ENCODE results near the gene CCDC40. TPM values are rescaled to one million over a fixed set of nuclear protein-coding genes. Genes with fewer than 3 reads are reported as not detected.
A peak's percentile ranks its signal among the peaks of the same experiment; 100 is the strongest.

The CCDC40 gene
- total and polyA plus RNA-seq, 2 donors (not counting 1 experiment from before 2014, with no cell fraction given), result 0.63 to 3.2 TPM

DNA sequence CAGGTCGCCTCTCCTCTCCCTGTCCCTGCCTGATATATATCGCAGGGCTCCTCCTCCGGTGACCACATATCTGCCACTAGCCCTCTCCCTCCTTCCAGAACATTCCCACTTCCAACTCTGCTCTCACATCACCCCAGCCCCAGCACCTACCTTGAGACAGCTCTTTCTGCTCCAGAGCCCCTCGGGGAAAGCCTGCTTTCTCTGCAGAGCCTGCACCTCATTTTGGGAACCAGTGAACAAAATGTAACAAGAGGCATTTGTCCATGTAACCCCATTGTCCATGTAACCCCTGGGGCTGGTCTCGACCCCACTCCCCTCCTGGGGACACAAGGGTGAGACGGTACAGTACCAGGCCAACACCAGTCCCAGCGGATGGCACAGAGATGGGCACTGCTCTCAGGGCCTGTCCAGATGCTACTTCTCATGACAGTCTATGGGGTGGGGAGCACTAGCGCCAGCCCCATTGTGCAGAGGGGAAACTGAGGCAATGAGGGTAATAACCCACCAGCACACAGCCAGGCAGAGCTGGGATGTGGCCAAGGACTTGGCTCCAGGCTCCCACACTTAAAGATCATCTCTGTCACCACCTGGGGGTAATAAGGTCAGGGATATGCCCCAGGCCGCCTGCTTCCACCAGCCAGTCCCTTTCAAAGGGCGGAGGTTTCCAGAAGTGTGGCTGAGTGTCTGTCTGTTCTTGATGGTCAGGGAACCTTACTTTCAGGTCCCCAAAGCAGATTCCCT lies 43.6 kb upstream of the CCDC40 start:
- H3K27ac ChIP-seq (ENCODE audit: low read length in 2 of 2), result no peak overlapping the region
- Mint-ChIP-seq H3K4me1 (peaks cover 39% of the 10 kb centered on the region), H3K9me3 (ENCODE audit: insufficient read depth) (no peaks in the 10 kb centered on the region), H3K4me3 (peak overlapping the region; percentile 72), H3K27me3 (peaks cover 5% of the 10 kb centered on the region), H3K27ac (peak overlapping the region; percentile 63)
- H3K9me3 ChIP-seq (ENCODE audit: control extremely low read depth in 1 of 3, control insufficient read depth in 2 of 3, insufficient read depth in 1 of 3, low read length in 2 of 3), result no peaks in the 10 kb centered on the region
- no peak overlapping the region for H3K4me3 ChIP-seq (ENCODE audit: control extremely low read depth in 1 of 5, extremely low read depth in 1 of 5, insufficient read depth in 1 of 5, low read depth in 2 of 5, low read length in 4 of 5)
- no peak overlapping the region for H3K9ac ChIP-seq (ENCODE audit: low read length)
- no peaks in the 10 kb centered on the region for H4K20me1 ChIP-seq (ENCODE audit: control insufficient read depth, insufficient read depth, low read length, poor library complexity, severe bottlenecking)
- intact Hi-C loops (cut with micrococcal nuclease), result loop anchor here (5.0 kb wide), 1 partner anchor 246 kb away; no protein-coding TSS in a partner anchor
- H3K79me2 ChIP-seq (ENCODE audit: control insufficient read depth, insufficient read depth, low read length), result no peaks in the 10 kb centered on the region
- ATAC-seq (ENCODE audit: low read depth) (no peak), DNase-seq (no peak)
- no peaks in the 10 kb centered on the region for H3K36me3 ChIP-seq (replicated peaks in 1 of 2; ENCODE audit: control extremely low read depth in 1 of 2, control insufficient read depth in 1 of 2, extremely low read depth in 1 of 2, insufficient read depth in 2 of 2, low read length in 1 of 2)
- CTCF ChIA-PET, result interaction anchor here (0.9 to 2.9 kb wide), 5 partner anchors 12 to 251 kb away, joined by 6 to 17 read pairs (median 9); no protein-coding TSS in a partner anchor
- TF ChIP-seq, protein P1, sequence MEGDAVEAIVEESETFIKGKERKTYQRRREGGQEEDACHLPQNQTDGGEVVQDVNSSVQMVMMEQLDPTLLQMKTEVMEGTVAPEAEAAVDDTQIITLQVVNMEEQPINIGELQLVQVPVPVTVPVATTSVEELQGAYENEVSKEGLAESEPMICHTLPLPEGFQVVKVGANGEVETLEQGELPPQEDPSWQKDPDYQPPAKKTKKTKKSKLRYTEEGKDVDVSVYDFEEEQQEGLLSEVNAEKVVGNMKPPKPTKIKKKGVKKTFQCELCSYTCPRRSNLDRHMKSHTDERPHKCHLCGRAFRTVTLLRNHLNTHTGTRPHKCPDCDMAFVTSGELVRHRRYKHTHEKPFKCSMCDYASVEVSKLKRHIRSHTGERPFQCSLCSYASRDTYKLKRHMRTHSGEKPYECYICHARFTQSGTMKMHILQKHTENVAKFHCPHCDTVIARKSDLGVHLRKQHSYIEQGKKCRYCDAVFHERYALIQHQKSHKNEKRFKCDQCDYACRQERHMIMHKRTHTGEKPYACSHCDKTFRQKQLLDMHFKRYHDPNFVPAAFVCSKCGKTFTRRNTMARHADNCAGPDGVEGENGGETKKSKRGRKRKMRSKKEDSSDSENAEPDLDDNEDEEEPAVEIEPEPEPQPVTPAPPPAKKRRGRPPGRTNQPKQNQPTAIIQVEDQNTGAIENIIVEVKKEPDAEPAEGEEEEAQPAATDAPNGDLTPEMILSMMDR (IDR thresholded peaks at IDR 0.05), result no peak
- TF ChIP-seq EZH2 (IDR thresholded peaks at IDR 0.05; ENCODE audit: borderline replicate concordance, insufficient read depth, low read depth, low read length, poor library complexity, severe bottlenecking), result no peak
- H3K4me1 ChIP-seq (ENCODE audit: control insufficient read depth in 2 of 2, insufficient read depth in 2 of 2, low read length in 2 of 2), result peaks cover 38 to 46% of the 10 kb centered on the region in 2 donors
- peaks cover 0 to 18% (median 0%) of the 10 kb centered on the region in 4 experiments for H3K27me3 ChIP-seq (replicated peaks in 1 of 4; ENCODE audit: control extremely low read depth in 1 of 4, control insufficient read depth in 3 of 4, insufficient read depth in 4 of 4, low read length in 3 of 4)
- H3K4me2 ChIP-seq (replicated peaks; ENCODE audit: low read depth, low read length, poor library complexity, severe bottlenecking), result peak overlapping the region; percentile 83
- H2AFZ ChIP-seq (ENCODE audit: insufficient read depth, low read depth, low read length, poor library complexity, severe bottlenecking), result peak overlapping the region; percentile 77
- 94% methylated on average over 10 of the region's 10 CpGs for WGBS (ENCODE audit: insufficient coverage)
- POLR2A ChIA-PET, result interaction anchor here (0.5 to 1.2 kb wide), 2 partner anchors 50 to 148 kb away, joined by 3 to 4 read pairs; no protein-coding TSS in a partner anchor

Measured in B cell (primary cell).